NCI-H1092 (cell line): ENCODE measurements around the gene TIGD2.

Experiments
- DNase-seq: peaks from one replicate; lab custom pipeline; 2025; lab: John Stamatoyannopoulos, UW

The TIGD2 gene

DNA sequence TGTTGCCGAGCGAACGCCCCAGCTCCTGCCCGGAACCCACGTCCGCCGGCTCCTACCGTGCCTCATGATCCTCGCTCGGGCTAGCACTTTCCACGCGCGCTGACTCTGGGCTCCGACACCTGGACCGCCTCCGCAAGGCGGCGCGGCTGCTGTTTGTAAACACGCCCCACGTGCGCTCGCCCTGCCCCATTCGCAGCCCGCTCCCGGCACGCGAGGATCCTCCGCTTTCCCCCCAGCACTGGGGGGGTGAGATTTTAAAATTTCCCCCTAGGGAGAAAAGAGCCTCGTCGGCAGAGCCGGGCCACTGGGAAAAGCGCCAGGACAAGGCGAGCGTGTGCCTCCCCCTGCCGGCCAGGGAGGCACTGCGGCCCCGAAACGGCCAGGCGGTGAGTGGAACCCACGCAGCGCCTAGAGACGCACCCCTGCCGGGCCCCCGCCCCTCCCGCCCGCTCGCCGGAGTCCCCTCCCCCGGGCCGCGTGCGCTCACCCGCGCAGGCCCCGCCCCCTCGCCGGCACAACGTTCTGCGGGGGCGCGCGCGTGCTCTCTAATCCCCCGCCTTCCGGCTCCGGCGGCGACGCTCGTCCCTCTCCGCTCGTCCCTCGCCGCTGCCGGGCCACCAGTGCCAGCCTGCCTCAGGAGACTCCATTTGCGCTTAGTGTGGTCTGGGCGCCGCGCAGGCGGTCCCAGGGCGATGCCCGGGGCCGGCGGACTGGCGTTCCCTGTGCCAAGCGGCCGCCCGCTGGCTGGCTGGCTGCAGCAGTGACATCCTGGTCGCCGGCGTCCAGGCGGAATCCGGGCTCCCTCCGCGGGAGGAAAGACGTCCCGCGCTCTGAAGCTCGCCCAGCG lies at the start of gene TIGD2:
Gene TIGD2 (plus strand): TSS at position 548 of the 847 bp plus-strand sequence. CDS start 1,442 bp downstream, outside the sequence.
- DNase-seq, result peak; percentile 81

DNA sequence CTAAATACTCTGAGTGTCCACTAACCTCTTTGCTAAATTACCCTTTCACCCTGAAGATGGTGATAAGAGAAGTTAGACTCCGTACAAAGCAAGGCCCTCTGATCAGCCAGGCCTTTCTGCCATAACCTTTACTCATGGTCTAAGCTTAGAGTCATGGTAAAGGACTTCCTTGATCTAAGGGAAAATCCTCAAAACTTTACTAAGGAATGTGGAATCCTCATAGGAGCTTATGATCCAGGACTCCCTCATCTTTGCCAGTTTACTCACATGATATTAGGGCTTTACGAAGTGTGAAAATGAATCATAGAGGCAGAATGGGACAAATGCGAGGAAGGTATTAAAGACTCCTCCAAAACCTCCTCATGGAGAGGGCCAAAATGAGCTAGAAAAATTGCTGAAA lies 46.5 kb upstream of the TIGD2 start:
- DNase-seq, result no peak

DNA sequence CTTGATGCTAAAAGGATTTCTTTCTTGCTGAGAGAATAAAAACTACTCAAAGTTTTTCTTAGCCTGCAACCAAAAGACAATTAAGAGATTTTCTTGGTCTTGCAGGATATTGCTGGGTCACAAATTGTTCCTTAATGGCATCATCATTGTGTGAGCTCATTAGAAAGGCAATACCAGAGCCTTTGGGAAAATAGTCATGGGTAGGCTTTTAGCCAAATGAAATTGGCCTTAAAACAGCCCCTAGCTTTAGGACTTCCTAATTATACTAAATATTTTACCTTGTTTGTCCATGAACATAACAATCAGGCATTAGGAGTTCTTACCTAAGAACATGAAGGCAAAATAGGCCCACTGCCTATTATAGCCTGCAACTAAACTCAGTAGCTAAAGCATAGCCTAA lies 43.9 kb upstream of the TIGD2 start:
- DNase-seq, result no peak

DNA sequence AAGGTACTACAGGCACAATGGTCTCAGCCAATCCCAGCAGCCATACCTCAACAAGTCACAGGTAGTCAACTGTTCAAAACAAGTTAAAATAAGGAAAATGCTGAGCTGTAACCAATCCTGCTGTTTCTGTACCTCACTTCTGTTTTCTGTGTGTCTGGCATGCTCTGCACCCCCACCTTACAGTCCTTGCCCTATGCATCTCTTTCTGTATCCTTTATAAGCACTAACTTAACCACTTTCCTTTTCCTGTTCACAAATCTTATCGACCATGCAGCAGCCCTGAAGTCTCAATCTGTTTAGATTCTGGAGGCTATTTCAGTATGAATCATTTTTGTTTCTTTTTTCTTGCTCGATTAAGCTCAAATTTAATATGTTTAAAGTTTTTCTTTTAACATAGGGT lies 41.9 kb upstream of the TIGD2 start:
- no peak for DNase-seq

DNA sequence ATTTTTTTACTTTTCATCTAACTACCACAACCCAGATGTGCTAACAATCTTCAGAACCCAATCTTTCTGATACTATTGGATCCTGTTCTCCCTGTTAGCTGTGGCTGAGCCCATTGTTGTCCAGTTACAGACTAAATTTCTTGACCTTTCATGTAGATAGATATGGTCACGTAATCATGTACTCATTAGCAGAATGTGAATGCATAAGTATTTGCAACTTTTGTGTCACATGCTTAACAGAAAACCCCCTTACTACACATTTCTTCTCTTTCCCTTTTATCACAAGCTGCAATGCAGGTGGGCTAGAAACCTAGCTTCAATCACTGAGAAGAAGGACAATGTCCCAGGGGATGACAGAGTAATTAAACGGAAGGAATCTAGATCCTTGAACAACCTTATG lies 41.3 kb upstream of the TIGD2 start:
- DNase-seq, result no peak

DNA sequence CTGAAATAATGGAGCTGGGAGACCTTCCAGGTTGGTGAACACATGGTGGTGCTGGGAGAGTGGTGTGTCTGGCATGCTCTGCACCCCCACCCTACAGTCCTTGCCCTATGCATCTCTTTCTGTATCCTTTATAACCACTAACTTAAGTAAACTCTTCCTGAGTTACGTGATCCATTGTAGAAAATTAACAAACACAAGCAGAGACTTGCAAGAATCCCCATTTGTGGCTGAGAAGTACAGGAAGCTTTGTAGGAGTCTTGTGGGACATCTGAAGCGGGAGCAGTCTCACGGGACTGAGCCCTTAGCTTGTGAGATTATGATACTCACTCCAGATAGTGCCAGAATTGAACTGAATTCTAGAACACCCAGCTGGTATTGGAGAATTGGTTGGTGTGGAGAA lies 40.0 kb upstream of the TIGD2 start:
- no peak for DNase-seq

DNA sequence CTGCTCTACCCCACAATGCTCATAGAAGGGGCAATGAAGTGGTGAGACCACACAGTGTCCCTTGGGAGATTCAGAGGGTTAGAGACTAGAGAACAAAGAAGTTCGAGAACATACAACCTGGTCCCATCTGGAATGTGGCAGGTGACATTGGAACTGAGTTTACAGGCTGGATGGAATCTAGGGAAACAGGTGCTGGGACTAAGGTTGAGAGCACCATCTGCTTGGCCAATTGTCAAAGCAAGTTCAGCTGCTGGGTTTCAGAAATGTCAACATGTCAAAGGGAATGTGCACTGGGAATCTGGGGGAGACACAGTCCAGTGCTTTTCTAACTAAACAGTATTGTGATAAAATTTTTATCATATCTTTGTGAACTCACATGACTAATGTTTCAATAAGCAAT lies 38.4 kb upstream of the TIGD2 start:
- no peak for DNase-seq

DNA sequence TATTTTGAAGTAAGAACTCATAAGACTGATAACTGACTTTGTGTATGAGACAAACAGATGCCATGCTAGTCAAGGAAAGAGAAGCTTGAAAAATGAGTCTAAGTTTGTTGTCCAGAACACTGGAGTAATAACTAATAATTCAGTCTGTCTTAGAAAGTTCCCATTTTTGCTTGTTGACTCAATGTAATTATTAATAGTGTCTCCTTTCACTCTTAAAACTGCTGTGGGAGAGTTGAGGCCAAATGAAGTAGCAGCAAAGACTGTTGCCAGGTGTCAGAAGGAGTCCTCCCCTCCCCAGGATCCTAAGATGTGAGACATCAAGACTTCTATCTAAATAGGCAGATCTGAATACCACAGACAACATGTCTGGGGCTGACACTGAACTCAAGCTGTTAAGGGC lies 33.6 kb upstream of the TIGD2 start:
- no peak for DNase-seq

DNA sequence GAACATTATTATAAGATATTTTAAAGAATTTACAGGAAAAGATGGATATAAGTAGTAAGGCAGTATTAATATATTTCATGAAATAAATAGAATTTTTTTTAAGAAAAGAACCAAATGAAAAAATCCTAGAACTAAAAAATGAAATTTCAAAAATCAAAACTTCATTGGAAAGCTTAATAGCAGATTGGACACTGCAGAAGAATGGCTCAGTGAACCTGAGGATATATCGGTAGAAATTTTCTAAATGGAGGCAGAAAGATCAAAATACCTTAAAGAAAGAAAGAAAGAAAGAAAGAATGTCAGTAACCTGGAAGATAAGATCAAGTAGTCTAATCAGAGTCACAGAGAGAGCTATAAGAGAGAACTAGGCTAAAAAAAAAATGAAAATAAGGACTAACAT lies 33.0 kb upstream of the TIGD2 start:
- DNase-seq, result no peak

DNA sequence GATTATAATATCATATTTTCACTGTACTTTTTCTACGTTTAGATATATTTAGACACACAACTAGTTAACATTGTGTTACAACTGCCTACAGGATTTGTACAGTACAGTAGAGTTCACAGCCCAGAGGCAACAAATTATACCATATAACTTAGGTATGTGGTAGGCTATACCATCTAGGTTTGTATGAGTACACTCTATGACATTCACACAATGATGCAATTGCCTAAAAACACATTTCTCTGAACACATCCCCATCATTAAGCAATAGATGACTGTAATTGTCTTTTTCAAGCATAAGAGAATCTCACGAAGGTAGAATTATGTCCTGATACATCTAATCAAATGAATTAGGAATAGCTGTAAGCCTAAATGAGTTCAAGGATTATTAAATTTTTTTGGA lies 12.3 kb upstream of the TIGD2 start:
- no peak for DNase-seq

DNA sequence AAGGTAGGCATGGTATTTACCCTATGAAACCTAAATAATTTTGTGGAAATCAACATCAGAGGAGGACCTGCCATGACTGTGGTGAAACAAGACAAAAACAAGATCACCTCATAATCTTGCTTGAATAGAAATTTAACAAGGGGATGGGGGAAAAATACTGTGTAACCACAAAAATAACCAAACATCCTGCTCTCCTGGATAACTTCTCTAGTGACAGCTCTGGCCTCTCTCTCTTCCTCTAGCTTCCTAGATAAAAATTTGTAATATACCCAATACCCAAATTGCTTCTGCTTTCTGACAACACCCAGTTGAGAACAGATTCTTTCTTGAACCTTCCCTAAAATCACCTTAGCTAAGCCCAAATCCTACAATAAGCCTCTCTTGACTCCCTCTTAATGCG lies 11.9 kb upstream of the TIGD2 start:
- DNase-seq, result no peak

DNA sequence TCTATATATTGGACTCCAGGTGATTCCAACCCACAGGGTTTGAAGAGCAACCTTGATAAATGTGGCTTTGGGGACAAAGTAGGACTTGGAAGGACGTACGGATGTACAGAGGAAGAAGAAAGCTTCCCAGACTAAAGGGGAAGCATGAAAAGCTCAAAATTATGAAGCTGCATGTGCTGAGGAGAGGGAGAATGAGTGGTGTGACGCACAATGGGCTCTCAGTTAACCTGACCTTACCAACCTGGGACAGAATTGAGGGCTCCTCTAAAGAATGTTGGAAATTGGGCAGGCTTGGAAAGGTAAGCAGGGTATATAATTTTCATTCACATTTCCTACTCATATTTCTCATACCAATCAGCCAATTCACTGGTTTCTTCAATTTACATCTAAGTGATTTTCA lies 10.5 kb upstream of the TIGD2 start:
- DNase-seq, result no peak

DNA sequence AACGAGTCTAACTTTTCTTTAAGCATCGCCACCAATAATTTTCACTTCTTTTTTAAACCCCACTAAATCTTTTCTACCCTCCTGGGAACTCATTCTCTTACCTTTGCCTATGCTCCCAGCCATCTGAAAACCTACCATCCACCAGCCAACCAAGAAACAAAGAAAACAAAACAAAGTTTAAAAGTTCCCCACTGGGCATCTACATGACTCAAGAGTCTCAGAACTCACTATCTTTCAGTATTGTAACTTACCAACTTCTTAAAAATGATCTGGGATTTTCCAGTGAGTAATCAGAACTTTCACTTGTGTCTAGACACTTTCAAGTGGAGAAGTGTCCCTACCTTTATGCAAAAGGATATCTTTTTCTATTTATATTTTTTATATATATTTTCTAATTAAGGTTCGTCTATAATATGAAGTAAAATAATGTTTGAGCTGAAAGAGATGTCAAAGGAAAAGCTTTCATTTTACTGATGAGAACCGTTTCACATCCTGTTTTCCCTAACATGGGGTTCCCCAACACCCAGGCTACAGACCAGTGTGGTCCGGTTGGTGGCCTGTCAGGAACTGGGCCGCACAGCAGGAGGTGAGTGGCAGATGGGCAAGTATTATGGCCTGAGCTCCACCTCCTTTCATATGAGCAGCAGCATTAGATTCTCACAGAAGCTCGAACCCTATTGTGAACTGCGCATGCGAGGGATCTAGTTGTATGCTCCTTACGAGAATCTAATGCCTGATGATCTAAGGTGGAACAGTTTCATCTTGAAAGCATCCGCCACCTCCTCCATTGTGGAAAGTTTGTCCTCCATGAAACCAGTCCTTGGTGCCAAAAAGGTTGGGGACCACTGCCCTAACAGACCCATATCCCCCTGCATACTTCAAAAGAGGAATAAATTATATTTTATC lies 9.8 kb upstream of the TIGD2 start:
- DNase-seq, result no peak

DNA sequence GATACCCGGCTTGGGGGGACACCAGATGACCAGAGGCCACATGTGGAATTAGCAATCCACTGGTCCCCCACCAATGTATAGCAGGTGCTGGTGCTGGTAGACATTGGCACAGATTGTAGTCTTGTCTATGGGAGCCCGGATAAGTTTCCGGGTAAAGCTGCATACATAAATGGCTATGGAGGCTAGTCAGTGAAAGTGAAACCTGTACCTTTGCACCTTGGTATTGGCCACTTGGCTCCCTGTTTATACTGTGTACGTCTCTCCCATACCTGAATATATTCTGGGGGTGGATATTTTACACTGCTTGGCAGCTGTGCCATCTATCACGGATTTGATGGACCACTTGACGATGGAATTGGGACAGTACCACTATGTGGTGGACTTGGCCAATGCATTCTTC lies 5.6 kb upstream of the TIGD2 start:
- DNase-seq, result no peak

DNA sequence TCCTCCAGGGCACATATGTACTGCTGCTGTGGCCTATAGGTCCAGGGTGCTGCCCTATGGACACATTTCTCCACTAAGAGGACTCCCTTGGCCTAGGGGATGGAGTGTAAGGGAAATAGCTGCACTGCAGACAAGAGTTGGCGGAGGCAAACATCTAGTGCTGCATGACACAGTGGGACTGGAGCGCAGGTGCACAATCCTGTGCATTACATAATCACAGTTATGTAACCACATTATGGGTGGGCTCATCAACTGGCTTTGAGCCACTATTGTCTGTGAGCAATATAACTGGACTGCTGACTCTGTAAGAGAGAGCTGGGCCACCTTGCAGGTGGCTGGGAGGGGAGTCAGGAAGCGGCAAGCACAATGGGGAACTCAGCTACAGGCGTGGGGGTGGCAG lies 3.2 kb upstream of the TIGD2 start:
- no peak for DNase-seq

DNA sequence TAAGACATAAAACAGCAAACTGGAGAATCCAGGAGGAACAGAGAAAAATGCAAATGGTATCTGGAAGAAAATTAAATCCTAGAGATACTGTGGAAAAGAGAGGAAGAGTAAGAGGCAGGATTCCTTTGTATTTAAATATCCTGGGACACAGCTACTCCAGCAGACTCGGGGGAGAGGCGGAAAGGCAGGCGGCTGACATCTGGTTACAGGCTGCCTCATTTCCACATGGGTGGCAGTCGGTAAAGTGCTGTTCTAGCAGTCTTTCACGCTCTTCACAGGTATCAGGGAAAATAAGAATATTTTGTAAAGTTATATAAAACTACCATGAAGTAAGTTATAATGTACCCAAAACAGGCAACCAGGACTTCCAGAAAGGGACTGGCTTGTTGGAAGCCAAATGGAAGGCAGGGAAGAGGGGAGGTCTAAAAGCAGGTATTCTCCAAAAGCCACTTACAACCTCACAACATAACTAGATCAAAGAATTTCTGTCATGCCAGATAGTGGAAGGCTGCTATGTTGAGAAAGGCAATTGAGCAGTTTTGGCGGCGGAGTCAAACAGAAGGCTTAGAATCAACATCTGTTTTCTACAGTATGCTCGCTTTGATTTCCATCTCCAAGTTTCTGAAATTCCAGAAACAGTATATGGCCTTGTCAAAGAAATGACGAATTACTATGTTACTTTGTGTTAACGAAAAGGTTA lies 1.3 kb upstream of the TIGD2 start:
- DNase-seq, result no peak

DNA sequence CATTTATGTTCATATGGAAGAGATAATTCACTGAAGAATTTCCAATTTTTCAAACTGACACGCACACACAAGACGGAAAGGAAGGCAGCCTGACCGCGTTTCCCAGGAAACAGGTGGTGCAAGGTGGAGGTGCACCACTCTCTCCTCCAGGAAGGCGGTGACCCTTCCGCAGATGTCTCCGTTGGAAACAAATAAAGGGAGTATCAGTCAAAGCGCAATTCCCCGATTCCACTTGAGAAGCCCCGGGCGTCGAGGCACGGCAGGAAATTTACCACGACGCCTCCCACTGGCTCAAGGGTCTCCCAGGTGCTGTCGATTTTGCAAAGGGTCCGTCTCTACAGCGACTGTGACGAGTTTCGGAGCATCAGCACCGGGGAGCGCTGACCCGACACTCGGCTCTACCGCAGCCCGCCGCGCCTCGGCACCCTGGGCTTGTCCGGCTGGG lies 770 bp upstream of the TIGD2 start:
- peak; percentile 2 for DNase-seq

DNA sequence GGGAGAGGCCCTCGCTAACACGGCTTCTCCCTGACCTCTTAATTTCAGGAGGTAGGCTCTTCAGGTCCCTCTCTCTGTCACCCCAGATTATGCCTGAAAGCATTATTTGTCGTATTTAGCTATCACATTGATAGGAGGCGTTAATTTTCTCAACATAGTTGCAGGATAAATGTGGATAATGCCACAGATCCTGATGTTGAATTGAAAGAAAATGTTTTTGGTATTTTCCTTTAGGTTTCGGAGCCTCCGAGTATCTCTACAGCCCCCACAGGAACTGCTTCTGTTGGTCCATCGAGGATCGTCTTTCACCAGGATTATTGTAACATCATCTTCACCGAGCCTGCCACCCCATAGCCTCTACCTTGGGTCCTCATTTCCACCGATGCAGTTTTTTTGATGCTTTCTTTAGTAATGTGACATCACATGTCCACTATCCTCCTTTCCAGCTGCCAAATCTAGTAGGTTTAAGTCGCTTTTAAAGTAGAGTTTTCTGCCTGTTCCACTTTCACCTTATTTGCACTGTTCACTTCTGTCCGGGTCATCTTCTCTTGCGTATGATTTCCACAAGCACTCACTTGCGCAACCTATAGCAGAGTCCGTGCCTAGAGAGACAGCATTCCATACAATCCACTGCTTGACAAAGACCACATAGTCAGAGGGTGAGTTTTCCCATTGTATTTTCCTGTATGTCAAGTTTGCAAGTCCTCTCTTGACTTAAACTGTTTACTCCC lies 665 bp downstream of the TIGD2 start:
- no peak for DNase-seq

DNA sequence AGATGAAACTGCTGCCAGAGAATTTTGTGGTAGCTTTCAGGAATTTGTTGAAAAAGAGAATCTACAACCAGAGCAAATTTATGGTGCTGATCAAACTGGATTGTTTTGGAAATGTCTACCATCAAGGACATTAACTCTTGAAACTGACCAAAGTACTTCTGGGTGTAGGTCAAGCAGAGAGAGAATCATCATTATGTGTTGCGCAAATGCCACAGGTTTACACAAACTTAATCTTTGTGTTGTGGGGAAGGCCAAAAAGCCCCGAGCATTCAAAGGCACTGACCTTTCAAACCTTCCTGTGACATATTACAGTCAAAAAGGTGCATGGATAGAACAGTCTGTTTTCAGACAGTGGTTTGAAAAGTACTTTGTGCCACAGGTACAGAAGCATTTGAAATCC lies 2.1 kb downstream of the TIGD2 start:
- DNase-seq, result no peak

DNA sequence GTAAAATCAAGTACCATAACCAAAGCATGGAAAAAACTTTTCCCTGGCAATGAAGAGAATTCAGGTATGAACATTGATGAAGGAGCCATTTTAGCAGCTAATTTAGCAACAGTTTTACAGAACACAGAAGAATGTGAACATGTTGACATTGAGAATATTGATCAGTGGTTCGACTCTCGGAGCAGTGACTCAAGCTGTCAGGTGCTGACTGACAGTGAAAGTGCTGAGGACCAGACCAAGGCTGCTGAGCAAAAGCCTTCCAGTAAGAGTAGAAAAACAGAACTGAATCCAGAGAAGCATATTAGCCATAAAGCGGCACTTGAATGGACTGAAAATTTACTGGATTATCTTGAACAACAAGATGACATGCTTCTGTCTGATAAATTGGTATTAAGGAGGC lies 2.8 kb downstream of the TIGD2 start:
- no peak for DNase-seq

DNA sequence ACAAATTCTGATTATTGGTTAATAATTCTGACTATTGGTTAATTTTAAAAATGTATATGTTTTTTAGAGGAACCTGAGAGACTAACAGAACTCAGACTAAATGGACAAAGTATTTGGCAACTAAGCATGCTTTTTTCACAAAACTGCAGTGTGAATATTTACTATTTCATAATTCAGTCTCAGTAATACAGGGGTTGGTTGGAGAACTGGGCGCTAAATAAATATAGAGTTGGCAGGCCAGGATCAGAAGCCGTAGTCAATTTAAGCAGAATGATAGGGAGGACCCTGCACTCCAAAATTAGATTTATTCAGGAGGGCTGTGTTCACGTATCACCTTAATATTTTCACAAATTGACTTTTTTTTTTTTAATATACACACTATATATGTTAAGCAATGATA lies 5.8 kb downstream of the TIGD2 start:
- no peak for DNase-seq

DNA sequence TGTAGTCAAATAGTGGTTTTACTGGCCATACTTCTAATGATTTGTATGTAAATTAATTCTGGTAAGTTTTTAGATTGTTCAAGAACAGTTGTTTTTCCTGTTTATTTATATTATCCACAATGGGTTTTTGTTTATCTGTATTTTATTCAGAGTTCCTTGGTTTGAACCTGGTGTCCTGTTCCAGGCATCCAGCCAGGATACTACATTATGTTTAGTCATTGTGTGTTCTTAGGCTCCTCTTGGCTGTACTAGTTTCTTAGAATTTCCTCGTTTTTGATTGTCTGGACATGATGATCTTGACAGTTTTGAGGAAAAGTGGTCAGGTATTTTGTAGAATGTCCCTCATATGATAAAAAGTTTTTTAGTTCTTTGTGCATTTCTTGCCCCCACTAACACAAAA lies 7.8 kb downstream of the TIGD2 start:
- DNase-seq, result no peak
